Stimulated activated CD8-positive, alpha-beta memory T cell treated with anti-CD3 and anti-CD28 coated beads, Interleukin-15, amount 100 ng/mL, for 1 hour (primary cell): Measurements from ENCODE around the gene IGSF9.

Experiments
- DNase-seq: peaks from one replicate; pipeline ENCODE4 v3.0.0-alpha.2; 2020; ENCODE audit warnings: low read depth

Gene IGSF9

GRCh38 chr1:159972443-159973205 lies 27.2 kb upstream of the IGSF9 start:
- DNase-seq: no peak

DNA sequence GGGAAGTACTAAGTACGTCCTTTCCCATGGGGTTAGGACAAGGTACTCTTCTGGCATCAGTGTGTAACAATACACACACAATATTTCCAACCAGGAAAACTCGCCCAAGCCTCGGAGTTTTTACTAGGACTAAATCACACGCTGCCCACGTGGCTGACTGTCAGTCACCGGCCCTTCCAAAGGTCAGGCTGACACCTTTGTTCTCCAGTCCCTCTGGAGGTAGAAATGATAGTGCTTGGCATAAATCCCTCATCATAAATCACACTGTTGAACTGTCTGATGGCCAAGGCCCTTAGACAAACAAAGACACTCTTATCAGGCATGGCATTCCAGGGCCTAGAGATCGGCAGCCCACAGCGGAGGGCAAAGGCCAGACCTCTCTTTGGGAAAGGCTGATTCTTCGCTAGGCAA lies 25.5 kb upstream of the IGSF9 start:
- no peak for DNase-seq

- DNase-seq: no peak
Measured at GRCh38 chr1:159968901-159969300, 23.5 kb upstream of the IGSF9 start.

DNA sequence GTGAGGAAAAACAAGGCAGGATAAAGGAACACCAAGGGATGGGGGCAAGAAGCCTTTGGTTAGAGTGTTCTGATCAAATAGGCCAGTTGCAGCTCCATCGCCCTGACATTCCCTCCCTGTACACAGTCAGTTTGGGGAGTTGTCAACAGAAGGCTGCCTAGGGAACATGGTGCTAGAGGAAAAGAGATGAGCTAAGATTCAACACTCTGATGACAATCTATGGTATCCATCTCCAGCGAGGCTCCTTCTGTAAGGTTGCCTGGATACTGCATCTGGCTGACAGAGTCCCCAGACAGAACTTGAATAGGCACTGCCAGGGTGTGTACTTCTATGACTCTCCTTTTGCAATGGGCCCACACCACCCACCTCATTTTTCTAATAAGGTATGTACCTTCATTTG lies 19.9 kb upstream of the IGSF9 start:
- DNase-seq: no peak

- DNase-seq: no peak
Measured at GRCh38 chr1:159964144-159964543, 18.7 kb upstream of the IGSF9 start.

DNA sequence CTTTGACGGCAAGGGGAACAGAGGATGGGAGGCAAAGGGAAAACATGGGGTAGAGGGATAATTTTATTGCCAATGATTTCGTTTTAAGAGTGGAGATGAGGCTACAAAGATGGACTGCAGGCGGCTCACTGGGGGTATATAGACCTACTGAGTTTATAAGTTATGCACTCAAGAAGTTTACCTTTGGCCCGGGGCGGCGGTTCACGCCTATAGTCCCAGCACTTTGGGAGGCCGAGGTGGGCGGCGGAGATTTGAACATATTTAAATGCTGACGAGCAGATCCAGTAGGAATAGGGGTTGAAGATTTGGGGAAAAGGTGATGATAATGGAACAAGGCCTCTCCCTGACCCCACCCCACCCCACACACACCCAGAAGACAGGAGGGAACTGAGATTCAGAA lies 16.8 kb upstream of the IGSF9 start:
- DNase-seq: no peak

DNA sequence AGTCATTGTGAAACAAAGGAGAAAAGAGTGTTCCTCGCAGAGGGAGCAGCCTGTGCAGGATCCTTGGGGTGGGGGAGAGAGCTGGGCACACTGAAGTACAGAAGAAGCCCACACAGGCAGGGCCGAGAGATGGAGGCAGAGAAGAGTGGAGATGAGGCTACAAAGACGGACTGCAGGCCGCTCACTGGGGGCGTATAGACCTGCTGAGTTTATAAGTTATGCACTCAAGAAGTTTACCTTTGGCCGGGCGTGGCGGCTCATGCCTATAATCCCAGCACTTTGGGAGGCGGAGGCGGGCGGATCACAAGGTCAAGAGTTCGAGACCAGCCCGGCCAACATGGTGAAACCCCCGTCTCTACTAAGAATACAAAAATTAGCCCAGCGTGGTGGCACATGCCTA lies 16.2 kb upstream of the IGSF9 start:
- DNase-seq: no peak

DNA sequence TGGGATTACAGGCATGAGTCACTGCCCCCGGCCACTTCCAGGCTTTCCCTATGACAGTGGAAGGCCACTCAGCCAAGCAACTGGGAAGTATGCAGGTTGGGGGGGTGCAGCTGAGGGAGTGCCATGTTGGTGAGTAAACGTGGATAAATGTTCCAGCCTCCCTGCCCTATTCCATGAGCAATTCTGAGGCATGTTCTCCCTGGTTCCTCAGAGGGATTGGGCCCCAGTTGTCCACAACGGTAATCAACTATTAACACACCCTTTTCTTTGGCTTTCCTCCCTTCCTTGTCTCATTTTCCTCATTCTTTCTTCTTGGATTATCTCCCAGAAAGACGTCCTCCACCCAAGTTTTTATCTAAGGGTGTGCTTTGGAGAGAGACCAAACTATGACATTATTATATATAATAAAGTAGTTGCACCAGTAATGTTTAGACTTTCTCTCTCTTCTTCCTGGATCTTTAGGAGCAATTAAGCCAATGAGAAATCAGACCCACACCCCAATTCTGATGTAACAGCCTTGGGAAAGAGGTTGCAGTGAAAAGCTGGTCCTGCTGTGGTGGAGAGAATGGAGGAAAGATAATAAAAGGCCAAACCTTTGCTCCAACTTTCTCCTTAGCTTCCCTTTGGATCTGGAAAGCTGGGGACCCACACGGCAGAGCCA lies 15.4 kb upstream of the IGSF9 start:
- DNase-seq: no peak

- DNase-seq: no peak
Measured at GRCh38 chr1:159959451-159959850, 14.0 kb upstream of the IGSF9 start.

- no peak for DNase-seq
Measured at GRCh38 chr1:159958719-159959380, 13.4 kb upstream of the IGSF9 start.

GRCh38 chr1:159957824-159958268 lies 12.4 kb upstream of the IGSF9 start:
- DNase-seq: no peak

DNA sequence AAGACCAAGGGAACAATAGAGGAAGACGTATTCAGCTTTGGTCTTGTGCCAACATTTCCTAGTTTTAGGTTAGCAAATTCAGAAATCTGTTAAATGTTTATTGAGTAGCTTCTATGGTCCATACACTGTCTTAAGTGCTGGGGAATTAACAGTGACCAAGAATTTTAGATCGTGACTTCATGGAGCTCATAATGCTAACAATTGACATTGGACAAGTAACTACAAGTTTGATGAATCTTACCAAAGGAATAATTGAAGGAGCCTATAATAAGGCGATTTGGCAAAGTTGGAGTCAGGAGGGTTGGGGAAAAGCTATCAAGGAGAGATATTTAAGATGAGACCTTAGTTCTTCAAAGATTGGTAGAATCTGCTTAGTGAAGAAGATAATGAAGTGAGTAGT lies 10.0 kb upstream of the IGSF9 start:
- DNase-seq: no peak

GRCh38 chr1:159953536-159954515 lies 8.4 kb upstream of the IGSF9 start, which contains the start of gene SLAMF9:
TSS of gene SLAMF9 (minus strand) at chr1:159954237. CDS start at chr1:159954137, 100 bp downstream.
- no peak for DNase-seq

- DNase-seq: no peak
Measured at GRCh38 chr1:159952932-159953331, 7.5 kb upstream of the IGSF9 start.

- DNase-seq: no peak
Measured at GRCh38 chr1:159951551-159951950, 6.1 kb upstream of the IGSF9 start.

DNA sequence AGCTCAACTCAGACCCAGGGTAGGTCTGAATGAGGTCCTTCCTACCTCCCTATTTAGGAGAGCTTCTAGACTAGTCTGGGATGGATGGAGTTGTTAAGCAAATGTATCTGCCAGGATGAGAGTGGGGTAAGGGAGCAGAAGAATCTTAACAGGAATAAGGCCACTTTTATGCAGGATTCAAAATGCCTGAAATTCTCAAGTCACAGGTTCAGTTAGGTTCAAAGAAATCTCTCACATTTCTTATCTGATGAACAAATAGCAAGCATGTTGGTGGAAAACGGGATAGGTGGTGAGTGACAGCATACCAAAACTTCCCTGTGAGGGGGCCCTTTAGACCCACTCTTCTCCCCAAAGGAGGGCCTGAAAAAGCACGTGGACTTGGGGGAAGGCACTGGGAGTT lies 5.6 kb upstream of the IGSF9 start:
- no peak for DNase-seq

DNA sequence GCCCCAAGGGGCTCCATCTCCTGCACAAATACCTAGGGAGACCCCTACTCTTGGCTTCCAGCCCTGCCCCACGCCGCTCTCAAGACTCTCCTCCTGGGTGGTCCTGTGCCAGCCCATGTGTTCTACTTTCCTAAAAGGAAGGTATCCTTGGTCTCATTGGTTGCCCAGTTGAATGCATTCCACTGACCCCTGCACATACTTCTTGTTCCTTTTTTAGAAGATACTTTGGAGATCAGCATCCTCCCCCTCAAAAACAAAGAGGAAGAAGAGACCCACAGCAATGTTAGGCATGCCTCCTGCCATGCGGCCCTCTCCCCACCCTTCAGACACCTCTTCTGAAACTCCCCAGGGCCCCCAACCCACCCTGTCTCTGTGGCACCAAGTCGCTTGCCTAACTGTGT lies 4.6 kb upstream of the IGSF9 start:
- no peak for DNase-seq

DNA sequence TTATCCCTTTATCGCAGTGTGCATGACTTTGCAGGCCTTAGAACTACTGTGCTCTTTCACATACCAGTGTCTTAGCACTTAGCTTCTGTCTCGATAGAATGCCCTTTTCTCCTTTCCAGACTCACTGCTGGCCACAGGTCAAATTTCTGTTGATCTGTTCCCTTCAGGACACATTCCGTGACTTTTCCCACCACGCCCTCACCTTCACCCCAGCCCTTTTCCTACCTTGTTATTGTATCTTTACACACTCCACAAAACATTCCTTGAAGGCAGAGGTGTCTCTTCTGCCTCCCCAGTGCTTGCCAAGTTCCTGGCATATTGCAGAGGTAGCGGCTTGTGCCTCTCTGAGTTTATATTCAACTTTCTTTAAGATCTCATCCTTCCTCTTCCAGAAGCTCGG lies 3.7 kb upstream of the IGSF9 start:
- no peak for DNase-seq

DNA sequence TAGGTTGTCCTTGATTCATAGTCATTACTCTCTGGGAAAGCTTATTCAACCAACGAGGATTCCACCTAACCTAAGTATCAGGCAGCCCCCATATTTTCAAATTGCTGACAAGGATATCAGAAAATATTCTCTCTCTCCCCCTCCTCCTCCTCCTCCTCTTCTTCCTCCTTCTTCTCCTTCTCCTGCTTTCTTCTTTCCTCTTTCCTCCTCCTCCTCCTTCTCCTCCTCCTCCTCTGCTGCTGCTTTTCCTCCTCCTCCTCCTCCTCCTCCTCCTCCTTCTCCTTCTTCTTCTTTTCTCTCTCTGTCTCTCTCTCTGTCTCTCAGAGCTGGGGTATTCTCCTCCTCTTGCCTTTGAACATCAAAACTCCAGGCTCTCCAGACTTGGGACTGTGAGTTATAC lies 2.5 kb upstream of the IGSF9 start:
- no peak for DNase-seq

DNA sequence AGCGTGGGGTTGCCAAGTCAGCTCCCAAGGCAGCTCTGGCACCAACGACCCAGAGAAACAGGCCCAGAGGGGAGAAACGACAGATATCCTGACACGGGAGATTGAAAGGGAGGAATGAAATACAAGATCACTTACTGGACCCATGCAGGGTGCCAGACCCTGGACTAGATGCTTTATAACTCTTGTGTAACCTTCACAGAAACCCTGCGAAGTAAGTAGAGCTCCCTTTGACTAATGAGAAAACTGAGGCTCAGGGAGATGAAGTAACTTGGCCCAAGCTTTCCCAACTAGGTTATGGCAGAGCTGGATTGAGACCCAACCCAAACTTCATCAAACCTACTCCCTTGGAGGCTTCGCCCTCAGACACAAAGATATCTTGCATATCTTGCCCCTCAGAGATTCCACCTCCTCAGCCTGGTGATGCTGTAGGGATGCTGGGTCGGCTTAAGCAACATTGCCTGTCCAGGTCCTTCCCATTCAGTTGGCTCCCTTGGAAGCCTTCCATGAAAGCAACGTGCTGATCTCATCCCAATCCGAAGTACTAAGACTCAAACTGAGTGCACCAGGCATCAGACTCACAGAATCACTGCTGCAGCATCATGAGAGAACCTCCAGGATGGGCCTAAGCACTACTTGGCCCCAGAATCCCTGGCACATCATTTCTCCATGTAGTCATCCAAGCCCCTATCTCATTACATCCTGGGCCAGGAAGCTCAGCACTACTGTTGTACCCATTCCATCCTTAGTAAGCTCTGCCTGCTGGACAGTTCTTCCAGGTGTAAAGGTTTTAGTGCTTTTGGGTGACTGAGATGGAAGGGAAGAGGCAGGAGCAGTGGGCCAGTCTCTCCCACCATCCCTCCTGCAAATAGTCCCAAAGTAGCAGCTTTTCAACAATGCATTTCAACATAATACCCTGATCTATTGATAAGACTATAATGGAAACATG lies 1.1 kb upstream of the IGSF9 start:
- no peak for DNase-seq
